ENCODE data around the gene CD2. TPM values are rescaled to one million over a fixed set of nuclear protein-coding genes. Genes with fewer than 3 reads are reported as not detected.

CD2 gene
- total and polyA plus RNA-seq, 2 donors (not counting 3 experiments of a cell fraction or from before 2014, with no cell fraction given): not detected

DNA sequence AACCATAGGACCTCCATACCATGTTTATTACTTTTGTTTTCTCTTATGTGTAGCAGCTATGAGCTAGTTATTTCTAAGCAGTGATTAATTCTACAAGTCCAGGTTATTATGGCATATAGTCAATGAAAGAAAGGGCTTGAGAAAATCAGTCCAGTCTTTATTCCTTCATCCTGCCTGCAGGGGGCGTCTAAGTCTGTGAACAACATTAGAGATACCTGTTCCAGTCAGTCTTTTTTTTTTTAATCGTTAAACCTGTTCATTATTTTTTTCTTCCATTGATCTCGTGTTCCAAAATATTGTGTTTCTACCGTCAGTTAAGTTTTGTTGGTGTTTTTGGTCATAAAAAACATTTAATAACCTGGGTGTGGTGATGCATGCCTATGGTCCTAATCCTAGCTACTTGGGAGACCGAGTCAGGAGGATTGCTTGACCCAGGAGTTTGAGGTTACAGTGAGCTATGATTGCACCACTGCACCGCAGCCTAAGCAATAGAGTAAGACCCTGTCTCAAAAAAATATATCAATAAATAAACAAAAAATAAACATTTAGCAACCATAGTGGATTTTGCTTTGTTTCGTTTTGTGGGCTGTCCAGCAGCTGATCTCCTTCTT, 29.4 kb upstream of the CD2 start:
- dilution Hi-C loops (cut with MboI; ENCODE audit: extremely low pct_ligation_motif_present, low sequenced_read_pairs) (no loop called here), intact Hi-C loops (cut with micrococcal nuclease) (loop anchor here (1.0 to 5.0 kb wide), 3 partner anchors 92 to 402 kb away; no protein-coding TSS in a partner anchor)
- TF ChIP-seq FOS (IDR thresholded peaks at IDR 0.05; ENCODE audit: borderline replicate concordance, insufficient read depth, low read length) (no peak), MYC (IDR thresholded peaks at IDR 0.05; ENCODE audit: low read depth, low read length) (no peak), CTCF (IDR thresholded peaks at IDR 0.05; ENCODE audit: extremely low read depth in 1 of 2, insufficient read depth in 1 of 2, low read depth in 1 of 2, low read length in 2 of 2) (peak; percentile 62 to 69)
- Histone ChIP-seq H3K27me3 (ENCODE audit: control insufficient read depth in 2 of 2, insufficient read depth in 2 of 2, low read length in 2 of 2) (peaks cover 3 to 8% of the 10 kb centered on the region in 2 experiments), H3K36me3 (ENCODE audit: control insufficient read depth in 2 of 2, extremely low read depth in 1 of 2, insufficient read depth in 2 of 2, low read length in 2 of 2) (no peaks in the 10 kb centered on the region), H3K9me3 (replicated peaks; ENCODE audit: control insufficient read depth, insufficient read depth, low read length) (no peaks in the 10 kb centered on the region), H3K9me1 (replicated peaks; ENCODE audit: control insufficient read depth, extremely low read depth, insufficient read depth, low read length) (no peaks in the 10 kb centered on the region), H3K4me1 (ENCODE audit: control insufficient read depth, extremely low read depth, insufficient read depth, low read length) (peaks cover 8% of the 10 kb centered on the region), H3K27ac (ENCODE audit: insufficient read depth, low read depth, low read length) (no peak overlapping the region), H3K4me3 (replicated peaks in 1 of 3; ENCODE audit: insufficient read depth in 1 of 3, low read depth in 1 of 3, low read length in 3 of 3) (no peak overlapping the region), H3K9ac (replicated peaks; ENCODE audit: extremely low read depth, insufficient read depth, low read length) (no peak overlapping the region), H3K4me2 (ENCODE audit: insufficient read depth, low read length) (no peak overlapping the region), H4K20me1 (replicated peaks; ENCODE audit: control insufficient read depth, extremely low read depth, insufficient read depth, low read length) (no peaks in the 10 kb centered on the region), H3K79me2 (ENCODE audit: control insufficient read depth, insufficient read depth, low read length) (no peaks in the 10 kb centered on the region), H2AFZ (ENCODE audit: low read depth, low read length) (no peak overlapping the region)
- peak; percentile 66 for FAIRE-seq
- peak; percentile 47 for DNase-seq (ENCODE audit: low read depth, low spot score)
- no TSS peak for BruUV-seq (replicated peaks)
- CTCF ChIA-PET: interaction anchor here (0.6 to 4.9 kb wide), 20 partner anchors 9 to 700 kb away, joined by 3 to 38 read pairs (median 4); partner anchors contain the start of gene TTF2
- POLR2A ChIA-PET: no interaction called here

DNA sequence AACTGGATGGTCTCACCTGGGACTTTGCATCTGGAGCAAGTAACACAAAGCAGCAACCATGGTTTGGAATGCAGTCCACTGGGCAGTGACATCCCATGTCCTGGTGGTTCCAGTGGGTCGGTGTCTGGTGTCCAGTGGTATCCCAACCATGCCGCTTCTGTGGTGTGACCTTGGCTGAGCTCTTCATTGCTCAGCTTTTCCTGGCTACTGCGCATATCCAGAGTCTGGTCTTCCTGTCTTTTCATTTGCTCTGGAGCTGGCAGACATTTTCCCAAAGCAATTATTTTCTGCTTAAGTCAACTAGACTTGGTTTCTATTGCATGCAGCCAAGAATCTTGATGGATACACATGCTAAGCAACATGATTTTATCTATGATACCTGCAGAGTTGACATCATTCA, 28.4 kb upstream of the CD2 start:
- no peaks in the 10 kb centered on the region for H3K36me3 ChIP-seq (ENCODE audit: control insufficient read depth in 2 of 2, extremely low read depth in 1 of 2, insufficient read depth in 2 of 2, low read length in 2 of 2)
- H3K9ac ChIP-seq (replicated peaks; ENCODE audit: extremely low read depth, insufficient read depth, low read length): no peak overlapping the region
- H3K27me3 ChIP-seq (ENCODE audit: control insufficient read depth in 2 of 2, insufficient read depth in 2 of 2, low read length in 2 of 2): peaks cover 5 to 8% of the 10 kb centered on the region in 2 experiments
- peaks cover 7% of the 10 kb centered on the region for H3K4me1 ChIP-seq (ENCODE audit: control insufficient read depth, extremely low read depth, insufficient read depth, low read length)
- BruUV-seq (replicated peaks): no TSS peak
- intact Hi-C loops (cut with micrococcal nuclease): loop anchor here (1.0 kb wide), 1 partner anchor 92 kb away; no protein-coding TSS in a partner anchor
- no peaks in the 10 kb centered on the region for H3K9me1 ChIP-seq (replicated peaks; ENCODE audit: control insufficient read depth, extremely low read depth, insufficient read depth, low read length)
- DNase-seq (ENCODE audit: low read depth, low spot score) (peak; percentile 4), FAIRE-seq (no peak)
- H3K79me2 ChIP-seq (ENCODE audit: control insufficient read depth, insufficient read depth, low read length): no peaks in the 10 kb centered on the region
- TF ChIP-seq POLR2AphosphoS5 (IDR thresholded peaks at IDR 0.05; ENCODE audit: insufficient read depth, low read depth, low read length) (no peak), MYC (IDR thresholded peaks at IDR 0.05; ENCODE audit: low read depth, low read length) (no peak), GATA2 (IDR thresholded peaks at IDR 0.05; ENCODE audit: insufficient read depth, insufficient read length, low read depth, low read length) (no peak), JUN (IDR thresholded peaks at IDR 0.05; ENCODE audit: borderline replicate concordance, insufficient read depth, insufficient read length, low read depth) (no peak), EZH2 (IDR thresholded peaks at IDR 0.05; ENCODE audit: borderline replicate concordance, low read depth, low read length, severe bottlenecking) (no peak)
- H3K27ac ChIP-seq (ENCODE audit: insufficient read depth, low read depth, low read length): no peak overlapping the region
- H3K4me3 ChIP-seq (replicated peaks in 1 of 3; ENCODE audit: insufficient read depth in 1 of 3, low read depth in 1 of 3, low read length in 3 of 3): no peak overlapping the region
- POLR2A ChIA-PET: no interaction called here
- no peaks in the 10 kb centered on the region for H4K20me1 ChIP-seq (replicated peaks; ENCODE audit: control insufficient read depth, extremely low read depth, insufficient read depth, low read length)
- dilution Hi-C loops (cut with MboI; ENCODE audit: extremely low pct_ligation_motif_present, low sequenced_read_pairs): no loop called here
- H3K9me3 ChIP-seq (replicated peaks; ENCODE audit: control insufficient read depth, insufficient read depth, low read length): no peaks in the 10 kb centered on the region
- H2AFZ ChIP-seq (ENCODE audit: low read depth, low read length): no peak overlapping the region
- CTCF ChIA-PET: interaction anchor here (0.6 to 4.9 kb wide), 16 partner anchors 8 to 701 kb away, joined by 3 to 38 read pairs (median 4); no protein-coding TSS in a partner anchor
- no peak overlapping the region for H3K4me2 ChIP-seq (ENCODE audit: insufficient read depth, low read length)
